Astrocyte (in vitro differentiated cells and primary cell): ENCODE results near the gene RPL9. TPM values are rescaled to one million over a fixed set of nuclear protein-coding genes. Genes with fewer than 3 reads are reported as not detected.

Experiments used
- DNase-seq: peaks from one replicate; pipeline ENCODE4 v3.0.0-alpha.2; 2010; ENCODE audit warnings: low read depth
- FAIRE-seq: peaks from 2 replicates; lab custom pipeline; 2011; peaks lifted over from hg19 to GRCh38; lab: Jason Lieb, UNC
- H2AFZ ChIP-seq: 2 replicates; pipeline ENCODE4 v1.6.0; 2012; ENCODE audit warnings: low read depth, low read length, inconsistent platforms
- H3K27ac ChIP-seq: 2 replicates; pipeline ENCODE4 v1.5.1; 2011; ENCODE audit warnings: low read depth, low read length, inconsistent platforms
- H3K27me3 ChIP-seq: 2 replicates; pipeline ENCODE4 v1.6.0; 2011; ENCODE audit warnings: low read length, inconsistent platforms; ENCODE audit not compliant: insufficient read depth
- H3K36me3 ChIP-seq: 2 replicates; pipeline ENCODE4 v1.5.1; 2011; ENCODE audit warnings: low read length, inconsistent platforms; ENCODE audit not compliant: insufficient read depth
- H3K4me1 ChIP-seq: 2 replicates; pipeline ENCODE4 v1.5.1; 2011; ENCODE audit warnings: low read length, inconsistent platforms; ENCODE audit not compliant: insufficient read depth
- H3K4me2 ChIP-seq: 2 replicates; pipeline ENCODE4 v1.6.0; 2012; ENCODE audit warnings: low read length, inconsistent platforms
- H3K4me3 ChIP-seq: 2 replicates; pipeline ENCODE4 v1.5.1; 2011; ENCODE audit warnings: low read depth, mild to moderate bottlenecking, low read length, inconsistent platforms; ENCODE audit not compliant: insufficient read depth
- H3K79me2 ChIP-seq: 2 replicates; pipeline ENCODE4 v1.6.0; 2012; ENCODE audit warnings: mild to moderate bottlenecking, low read length, inconsistent platforms; ENCODE audit not compliant: insufficient read depth
- H3K9ac ChIP-seq: 2 replicates; pipeline ENCODE4 v1.6.0; 2012; ENCODE audit warnings: mild to moderate bottlenecking, low read length, inconsistent platforms
- H3K9me3 ChIP-seq: 2 replicates; pipeline ENCODE4 v1.5.1; 2012; ENCODE audit warnings: low read depth, mild to moderate bottlenecking, low read length, inconsistent platforms; ENCODE audit not compliant: insufficient read depth
- H4K20me1 ChIP-seq: 2 replicates; pipeline ENCODE4 v1.6.0; 2012; ENCODE audit warnings: low read length, inconsistent platforms; ENCODE audit not compliant: insufficient read depth
- H3K27ac Mint-ChIP-seq: one replicate; pipeline ENCODE4 v1.8.0; 2021; ENCODE audit warnings: mild to moderate bottlenecking, mixed read lengths; ENCODE audit not compliant: unreplicated experiment
- H3K27me3 Mint-ChIP-seq: one replicate; pipeline ENCODE4 v1.8.0; 2021; ENCODE audit warnings: low read depth, mixed read lengths; ENCODE audit not compliant: unreplicated experiment
- H3K36me3 Mint-ChIP-seq: one replicate; pipeline ENCODE4 v1.8.0; 2021; ENCODE audit warnings: low read depth, mixed read lengths; ENCODE audit not compliant: unreplicated experiment
- H3K4me1 Mint-ChIP-seq: one replicate; pipeline ENCODE4 v1.8.0; 2021; ENCODE audit warnings: low read depth, mixed read lengths; ENCODE audit not compliant: unreplicated experiment
- H3K4me3 Mint-ChIP-seq: one replicate; pipeline ENCODE4 v1.8.0; 2021; ENCODE audit warnings: mild to moderate bottlenecking, moderate library complexity, mixed read lengths; ENCODE audit not compliant: unreplicated experiment
- H3K9me3 Mint-ChIP-seq: one replicate; pipeline ENCODE4 v1.8.0; 2021; ENCODE audit warnings: mild to moderate bottlenecking, mixed read lengths; ENCODE audit not compliant: unreplicated experiment
- EZH2 ChIP-seq: IDR thresholded peaks from 2 replicates; pipeline ENCODE4 v1.6.1; 2012; ENCODE audit warnings: mild to moderate bottlenecking, low read length, inconsistent platforms; ENCODE audit not compliant: insufficient read depth
- total RNA-seq: library from RNA; stranded (reverse); gene quantifications from 2 replicates; pipeline ENCODE4 v1.2.1, GENCODE V29; 2021
- TF ChIP-seq, protein P1 (sequence below): IDR thresholded peaks from 2 replicates; pipeline ENCODE4 v1.5.1; 2011; ENCODE audit warnings: low read depth, mild to moderate bottlenecking, inconsistent platforms, low read length, moderate library complexity; ENCODE audit not compliant: insufficient read depth

RPL9 gene
- total RNA-seq, 1 donor from 2014 or later, result 1,047 TPM

DNA sequence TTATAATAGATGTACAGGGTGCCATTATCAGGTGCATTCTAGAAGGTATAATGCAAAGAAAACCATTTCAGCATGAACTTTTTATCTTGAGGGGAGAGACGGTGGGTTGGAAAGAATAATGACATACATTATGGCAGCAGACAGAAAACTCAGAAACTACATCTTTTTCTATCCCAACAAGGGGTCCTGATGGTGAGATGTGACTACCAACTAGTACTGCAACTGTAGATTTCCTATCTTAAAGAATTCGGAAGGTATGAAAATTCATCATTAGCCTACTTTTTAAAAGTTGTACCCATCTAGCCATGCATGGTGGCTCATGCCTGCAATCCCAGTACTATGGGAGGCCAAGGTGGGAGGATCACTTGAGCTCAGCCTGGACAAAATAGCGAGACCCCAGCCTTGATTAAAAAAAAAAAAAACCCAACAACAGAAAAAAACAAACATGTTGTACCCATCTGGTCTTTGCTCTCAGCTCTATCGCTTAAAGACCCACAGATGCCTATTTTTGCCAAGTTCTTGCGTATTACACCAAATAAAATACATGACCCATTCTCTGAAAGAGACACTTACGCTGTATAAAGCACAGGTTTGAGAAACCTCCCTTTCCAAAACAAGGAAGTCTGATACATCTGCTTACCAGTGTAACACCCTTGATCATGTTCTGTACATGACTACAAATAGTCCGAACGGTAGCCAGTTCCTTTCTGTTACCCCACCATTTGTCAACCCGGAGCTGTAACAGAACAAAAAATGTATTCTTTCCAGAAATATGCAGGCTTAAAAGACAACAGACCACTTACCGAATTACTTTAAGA lies 1.6 kb downstream of the RPL9 start:
- peaks cover 52% of the 10 kb centered on the region for H3K36me3 ChIP-seq
- H3K4me3 Mint-ChIP-seq, result peak overlapping the region; percentile 98

DNA sequence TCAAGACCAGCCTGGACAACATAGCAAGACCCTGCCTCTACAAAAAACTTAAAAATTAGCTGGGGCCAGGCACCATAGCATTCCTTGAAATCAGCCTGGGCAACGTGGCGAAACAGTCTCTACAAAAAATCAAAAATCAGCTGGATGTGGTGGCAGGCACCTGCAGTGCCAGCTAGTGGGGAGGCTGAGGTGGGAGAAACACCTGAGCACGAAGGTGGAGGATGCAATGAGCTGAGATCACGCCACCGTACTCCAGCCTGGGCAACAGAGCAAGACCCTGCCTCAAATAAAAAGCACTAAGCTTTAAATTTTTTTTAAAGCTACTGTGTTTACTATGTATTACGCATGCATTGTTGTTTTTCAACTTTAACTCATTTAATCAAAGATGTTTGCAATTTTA lies 3.2 kb downstream of the RPL9 start:
- Histone ChIP-seq H3K27ac (no peak overlapping the region), H3K4me3 (peak overlapping the region; percentile 94), H3K4me2 (peak overlapping the region; percentile 90), H3K36me3 (peaks cover 62% of the 10 kb centered on the region), H3K9me3 (no peaks in the 10 kb centered on the region), H3K27me3 (no peaks in the 10 kb centered on the region), H4K20me1 (peaks cover 75% of the 10 kb centered on the region), H3K4me1 (peaks cover 20% of the 10 kb centered on the region), H3K79me2 (peaks cover 61% of the 10 kb centered on the region), H3K9ac (peak overlapping the region; percentile 97), H2AFZ (no peak overlapping the region)
- Mint-ChIP-seq H3K27ac (no peak overlapping the region), H3K27me3 (no peaks in the 10 kb centered on the region), H3K36me3 (peaks cover 35% of the 10 kb centered on the region), H3K9me3 (no peaks in the 10 kb centered on the region), H3K4me1 (peaks cover 29% of the 10 kb centered on the region), H3K4me3 (peak overlapping the region; percentile 98)
- TF ChIP-seq, protein P1, sequence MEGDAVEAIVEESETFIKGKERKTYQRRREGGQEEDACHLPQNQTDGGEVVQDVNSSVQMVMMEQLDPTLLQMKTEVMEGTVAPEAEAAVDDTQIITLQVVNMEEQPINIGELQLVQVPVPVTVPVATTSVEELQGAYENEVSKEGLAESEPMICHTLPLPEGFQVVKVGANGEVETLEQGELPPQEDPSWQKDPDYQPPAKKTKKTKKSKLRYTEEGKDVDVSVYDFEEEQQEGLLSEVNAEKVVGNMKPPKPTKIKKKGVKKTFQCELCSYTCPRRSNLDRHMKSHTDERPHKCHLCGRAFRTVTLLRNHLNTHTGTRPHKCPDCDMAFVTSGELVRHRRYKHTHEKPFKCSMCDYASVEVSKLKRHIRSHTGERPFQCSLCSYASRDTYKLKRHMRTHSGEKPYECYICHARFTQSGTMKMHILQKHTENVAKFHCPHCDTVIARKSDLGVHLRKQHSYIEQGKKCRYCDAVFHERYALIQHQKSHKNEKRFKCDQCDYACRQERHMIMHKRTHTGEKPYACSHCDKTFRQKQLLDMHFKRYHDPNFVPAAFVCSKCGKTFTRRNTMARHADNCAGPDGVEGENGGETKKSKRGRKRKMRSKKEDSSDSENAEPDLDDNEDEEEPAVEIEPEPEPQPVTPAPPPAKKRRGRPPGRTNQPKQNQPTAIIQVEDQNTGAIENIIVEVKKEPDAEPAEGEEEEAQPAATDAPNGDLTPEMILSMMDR, result no peak
- TF ChIP-seq EZH2, result no peak
- DNase-seq (no peak), FAIRE-seq (no peak)

More for the DNA sequence above, 1.6 kb downstream of the RPL9 start:
- H3K4me1 ChIP-seq, result peaks cover 20% of the 10 kb centered on the region
- Mint-ChIP-seq H3K36me3 (peaks cover 29% of the 10 kb centered on the region), H3K27me3 (no peaks in the 10 kb centered on the region), H3K27ac (peak overlapping the region; percentile 100), H3K9me3 (no peaks in the 10 kb centered on the region), H3K4me1 (peaks cover 16% of the 10 kb centered on the region)
- peaks cover 59% of the 10 kb centered on the region for H3K79me2 ChIP-seq
- peak overlapping the region; percentile 94 for H3K4me3 ChIP-seq
- H3K9ac ChIP-seq, result peak overlapping the region; percentile 97
- FAIRE-seq (no peak), DNase-seq (no peak)
- peak overlapping the region; percentile 90 for H3K4me2 ChIP-seq
- H3K27ac ChIP-seq, result no peak overlapping the region
- peaks cover 59% of the 10 kb centered on the region for H4K20me1 ChIP-seq
- H2AFZ ChIP-seq, result no peak overlapping the region
- no peaks in the 10 kb centered on the region for H3K27me3 ChIP-seq
- no peaks in the 10 kb centered on the region for H3K9me3 ChIP-seq
- TF ChIP-seq EZH2, result no peak
- TF ChIP-seq, protein P1, result no peak

DNA sequence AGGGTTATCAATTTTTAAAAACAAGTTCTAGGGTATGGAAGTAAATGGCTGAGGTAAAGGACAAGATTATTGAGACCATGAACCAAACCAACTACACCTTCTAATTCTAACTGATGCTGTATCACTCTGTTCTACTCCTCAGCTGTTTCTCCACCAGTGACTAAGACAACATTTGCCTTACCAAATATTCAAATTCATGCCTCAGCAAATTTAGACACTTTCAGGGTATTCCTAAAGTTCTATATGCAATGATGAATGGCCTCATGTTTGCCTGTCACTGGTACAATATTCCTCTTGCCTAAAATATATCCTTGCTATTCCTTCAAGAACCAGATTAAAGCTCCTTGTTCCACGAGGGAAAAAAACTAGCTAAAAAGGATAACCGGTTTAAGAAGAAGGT lies 5.0 kb downstream of the RPL9 start:
- DNase-seq (no peak), FAIRE-seq (no peak)
- TF ChIP-seq, protein P1, result no peak
- Mint-ChIP-seq H3K36me3 (peaks cover 36% of the 10 kb centered on the region), H3K9me3 (no peaks in the 10 kb centered on the region), H3K4me1 (peaks cover 29% of the 10 kb centered on the region), H3K27me3 (no peaks in the 10 kb centered on the region), H3K27ac (no peak overlapping the region), H3K4me3 (no peak overlapping the region)
- Histone ChIP-seq H3K4me1 (peaks cover 16% of the 10 kb centered on the region), H3K36me3 (peaks cover 62% of the 10 kb centered on the region), H3K9me3 (no peaks in the 10 kb centered on the region), H3K9ac (no peak overlapping the region), H2AFZ (no peak overlapping the region), H4K20me1 (peaks cover 87% of the 10 kb centered on the region), H3K27ac (no peak overlapping the region), H3K27me3 (no peaks in the 10 kb centered on the region), H3K4me2 (no peak overlapping the region), H3K4me3 (no peak overlapping the region), H3K79me2 (peaks cover 59% of the 10 kb centered on the region)
